HEK293 (cell line): ENCODE results near the gene AXIN1.

ENCODE experiments used
- ZBTB7A ChIP-seq: fragments of 450-650 bp; formaldehyde crosslinking; IDR thresholded peaks from 2 replicates; pipeline ENCODE4 v1.5.1; 2016; ENCODE audit warnings: low read depth, missing biosample characterization, missing genetic modification characterization
- ZNF184 ChIP-seq: fragments of 450-650 bp; IDR thresholded peaks from 2 replicates; pipeline ENCODE4 v1.5.1; 2018; ENCODE audit warnings: missing biosample characterization, mild to moderate bottlenecking, missing genetic modification characterization

GRCh38 chr16:370979-371514 is 18.5 kb upstream of the AXIN1 start:
- no peak for TF ChIP-seq ZBTB7A (tag by site-specific recombination)
- TF ChIP-seq ZNF184 (tag by site-specific recombination): no peak
